Stimulated activated CD8-positive, alpha-beta memory T cell treated with anti-CD3 and anti-CD28 coated beads, Interleukin-4, amount 100 ng/mL, for 48 hours (primary cell): ENCODE data around the gene TRAP1.
"Not testable (repeated sequence)": the region's sequence is repeated elsewhere in the genome, so short reads cannot be mapped to it uniquely, and the experiment has no call there.

Experiments
- DNase-seq: peaks from one replicate; pipeline ENCODE4 v3.0.0-alpha.2; 2020

The TRAP1 gene

GRCh38 chr16:3735541-3735940, 18.2 kb upstream of the TRAP1 start:
- no peak for DNase-seq

GRCh38 chr16:3734758-3735221, 17.5 kb upstream of the TRAP1 start:
- no peak for DNase-seq

- DNase-seq = no peak
Observed at GRCh38 chr16:3734084-3734757, 16.9 kb upstream of the TRAP1 start.

- DNase-seq = no peak
Observed at GRCh38 chr16:3732171-3732570, 14.8 kb upstream of the TRAP1 start.

- no peak for DNase-seq
Observed at GRCh38 chr16:3731126-3731935, 14.0 kb upstream of the TRAP1 start.

GRCh38 chr16:3730161-3731125, 13.1 kb upstream of the TRAP1 start:
- DNase-seq = no peak

- no peak for DNase-seq
Observed at GRCh38 chr16:3729161-3730112, 12.1 kb upstream of the TRAP1 start.

GRCh38 chr16:3728424-3729160, 11.3 kb upstream of the TRAP1 start:
- DNase-seq = no peak

GRCh38 chr16:3727806-3728381, 10.6 kb upstream of the TRAP1 start:
- DNase-seq = no peak

- no peak for DNase-seq
Observed at GRCh38 chr16:3726021-3726687, 8.8 kb upstream of the TRAP1 start.

GRCh38 chr16:3725276-3725675, 8.0 kb upstream of the TRAP1 start:
- DNase-seq = no peak

GRCh38 chr16:3722508-3722907, 5.2 kb upstream of the TRAP1 start:
- DNase-seq = no peak

- no peak for DNase-seq
Observed at GRCh38 chr16:3720418-3720817, 3.1 kb upstream of the TRAP1 start.

GRCh38 chr16:3718628-3719027, 1.3 kb upstream of the TRAP1 start:
- no peak for DNase-seq

- no peak for DNase-seq
Observed at GRCh38 chr16:3718019-3718391, 681 bp upstream of the TRAP1 start.

GRCh38 chr16:3716831-3717234, 491 bp downstream of the TRAP1 start:
- peak; percentile 61 for DNase-seq

- DNase-seq = no peak
Observed at GRCh38 chr16:3715430-3715829, 1.9 kb downstream of the TRAP1 start.

GRCh38 chr16:3714378-3714777, 2.9 kb downstream of the TRAP1 start:
- DNase-seq = not testable (repeated sequence)

GRCh38 chr16:3713587-3714242, 3.6 kb downstream of the TRAP1 start:
- DNase-seq = no peak
